Measurements from ENCODE around the gene LHX6.

DNA sequence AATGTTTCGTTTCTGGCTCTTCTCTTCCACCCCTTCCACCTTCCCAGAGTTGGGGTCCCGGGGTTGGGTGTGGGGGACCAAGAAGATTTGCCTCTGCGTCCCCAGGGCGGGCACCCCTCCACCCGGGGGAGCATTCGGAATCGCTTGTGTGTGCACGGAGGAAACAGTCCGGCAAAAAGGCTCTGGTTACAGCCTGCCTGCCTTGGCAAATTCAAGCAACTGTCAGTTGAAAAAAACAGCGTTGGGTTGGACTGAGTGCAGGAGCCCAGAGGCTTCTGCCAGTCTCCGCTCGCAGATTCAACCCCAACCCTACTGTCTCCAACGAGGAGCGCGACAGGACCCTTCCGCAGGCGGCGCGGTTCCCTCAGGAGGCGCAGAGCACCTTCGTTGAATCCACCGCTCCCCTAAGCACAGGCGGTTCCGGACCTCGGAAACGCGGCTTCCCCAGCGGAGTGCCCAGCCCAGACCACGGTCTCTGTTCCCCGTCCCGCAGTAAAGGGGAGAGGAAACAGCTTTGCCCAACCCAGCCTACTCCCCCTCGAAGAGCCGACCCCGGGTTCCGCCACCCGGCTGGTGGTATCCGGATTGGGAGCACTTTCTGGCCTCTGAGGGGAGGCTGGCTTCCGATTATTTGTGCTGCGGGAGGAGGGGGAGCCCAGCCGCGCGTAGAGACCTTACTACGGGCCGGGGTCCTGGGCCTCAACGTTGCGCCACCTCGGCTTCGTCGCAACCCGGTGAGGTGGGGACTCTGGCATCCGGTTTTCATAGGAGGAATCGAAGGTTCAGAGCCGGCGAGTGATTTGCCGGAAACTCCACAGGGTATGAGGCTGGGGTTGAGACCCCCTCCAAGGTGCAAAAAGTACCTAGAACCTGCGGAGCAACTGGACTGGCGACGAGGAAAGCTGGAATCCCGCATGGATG lies 9.6 kb downstream of the LHX6 start:
- no peak for TF ChIP-seq POLR2A (IDR thresholded peaks at IDR 0.05)
- no peak for TF ChIP-seq CTCF (IDR thresholded peaks at IDR 0.05)

All from upper lobe of left lung (tissue), 4 donors.